Upper lobe of right lung (tissue), 1 donor: ENCODE results near the gene CNRIP1. TPM values are rescaled to one million over a fixed set of nuclear protein-coding genes. Genes with fewer than 3 reads are reported as not detected.

Experiments
- ATAC-seq: fragments of 200-7000 bp; cut with Tn5 transposase; one replicate; pipeline ENCODE4 v1.9.1; 2020; ENCODE audit warnings: mild to moderate bottlenecking, moderate library complexity
- DNase-seq: peaks from one replicate; pipeline ENCODE4 v3.0.0-alpha.2; 2020
- H3K27ac ChIP-seq: fragments of 200-600 bp; one replicate; pipeline ENCODE4 v1.8.0; 2022
- H3K27me3 ChIP-seq: fragments of 200-600 bp; one replicate; pipeline ENCODE4 v1.8.0; 2022; ENCODE audit warnings: mild to moderate bottlenecking
- H3K36me3 ChIP-seq: fragments of 200-600 bp; one replicate; pipeline ENCODE4 v1.8.0; 2022
- H3K4me1 ChIP-seq: fragments of 200-600 bp; one replicate; pipeline ENCODE4 v1.8.0; 2022
- H3K4me3 ChIP-seq: fragments of 200-600 bp; one replicate; pipeline ENCODE4 v1.8.0; 2022; ENCODE audit warnings: mild to moderate bottlenecking
- H3K9me3 ChIP-seq: fragments of 200-600 bp; one replicate; pipeline ENCODE4 v1.8.0; 2022
- CTCF ChIP-seq: fragments of 200-600 bp; IDR thresholded peaks from one replicate; pipeline ENCODE4 v1.8.0; 2022; ENCODE audit warnings: antibody characterized with exemption
- intact Hi-C: fragments of 100-400 bp; cut with DNase I; formaldehyde crosslinking; loops from one replicate; pipeline ENCODE4 v1.11.0; 2022
- total RNA-seq: library from RNA; stranded (reverse); fragmentation: NEBNext Ultra II Directional; extraction: Animal tissue kit (Norgen Biotek cat#: 25700); gene quantifications from one replicate; pipeline ENCODE4 v1.2.1, GENCODE V29; 2021
- donor health status: DM: no; HTN: yes; CAD: no; lungs with severe emphysema.

CNRIP1 gene
- total RNA-seq, 1 donor from 2014 or later = 23.8 TPM

GRCh38 chr2:68250652-68251186 is 69.0 kb downstream of the CNRIP1 start:
- DNase-seq = no peak
- ATAC-seq = no peak
- peak overlapping the region; percentile 89 for H3K4me3 ChIP-seq
- peaks cover 53% of the 10 kb centered on the region for H3K4me1 ChIP-seq
- H3K27ac ChIP-seq = peak overlapping the region; percentile 97
- no peaks in the 10 kb centered on the region for H3K36me3 ChIP-seq
- intact Hi-C loops = no loop called here
- H3K27me3 ChIP-seq = no peaks in the 10 kb centered on the region
- no peaks in the 10 kb centered on the region for H3K9me3 ChIP-seq
- no peak for TF ChIP-seq CTCF

GRCh38 chr2:68250196-68250595 is 69.6 kb downstream of the CNRIP1 start:
- intact Hi-C loops = no loop called here
- Histone ChIP-seq H3K9me3 (no peaks in the 10 kb centered on the region), H3K27ac (peak overlapping the region; percentile 97), H3K36me3 (no peaks in the 10 kb centered on the region), H3K27me3 (no peaks in the 10 kb centered on the region), H3K4me3 (peak overlapping the region; percentile 89), H3K4me1 (peaks cover 59% of the 10 kb centered on the region)
- TF ChIP-seq CTCF = no peak
- DNase-seq = no peak
- ATAC-seq = no peak

GRCh38 chr2:68248806-68249205 is 70.9 kb downstream of the CNRIP1 start:
- Histone ChIP-seq H3K27ac (no peak overlapping the region), H3K9me3 (no peaks in the 10 kb centered on the region), H3K4me1 (peaks cover 66% of the 10 kb centered on the region), H3K36me3 (no peaks in the 10 kb centered on the region), H3K27me3 (no peaks in the 10 kb centered on the region), H3K4me3 (no peak overlapping the region)
- DNase-seq (no peak), ATAC-seq (no peak)
- intact Hi-C loops = loop anchor here (10.0 kb wide), 1 partner anchor 64 kb away; no protein-coding TSS in a partner anchor
- no peak for TF ChIP-seq CTCF

- Histone ChIP-seq H3K4me1 (peaks cover 63% of the 10 kb centered on the region), H3K4me3 (no peak overlapping the region), H3K27ac (no peak overlapping the region), H3K9me3 (no peaks in the 10 kb centered on the region), H3K36me3 (no peaks in the 10 kb centered on the region), H3K27me3 (no peaks in the 10 kb centered on the region)
- no peak for TF ChIP-seq CTCF
- intact Hi-C loops = loop anchor here (10.0 kb wide), 1 partner anchor 64 kb away; no protein-coding TSS in a partner anchor
- ATAC-seq (no peak), DNase-seq (no peak)
These were observed 71.4 kb downstream of the CNRIP1 start for GRCh38 chr2:68248361-68248760.

GRCh38 chr2:68246396-68246795 is 73.4 kb downstream of the CNRIP1 start:
- TF ChIP-seq CTCF = no peak
- intact Hi-C loops = loop anchor here (10.0 kb wide), 1 partner anchor 62 kb away; no protein-coding TSS in a partner anchor
- no peak overlapping the region for H3K27ac ChIP-seq
- no peaks in the 10 kb centered on the region for H3K27me3 ChIP-seq
- H3K4me1 ChIP-seq = peaks cover 63% of the 10 kb centered on the region
- ATAC-seq = no peak
- H3K9me3 ChIP-seq = no peaks in the 10 kb centered on the region
- no peaks in the 10 kb centered on the region for H3K36me3 ChIP-seq
- no peak overlapping the region for H3K4me3 ChIP-seq
- DNase-seq = no peak

GRCh38 chr2:68245672-68246071 is 74.1 kb downstream of the CNRIP1 start:
- no peak for TF ChIP-seq CTCF
- Histone ChIP-seq H3K36me3 (no peaks in the 10 kb centered on the region), H3K27me3 (no peaks in the 10 kb centered on the region), H3K27ac (no peak overlapping the region), H3K4me1 (peaks cover 65% of the 10 kb centered on the region), H3K9me3 (no peaks in the 10 kb centered on the region), H3K4me3 (no peak overlapping the region)
- DNase-seq (no peak), ATAC-seq (no peak)
- intact Hi-C loops = loop anchor here (10.0 kb wide), 1 partner anchor 61 kb away; no protein-coding TSS in a partner anchor
